H9 (cell line): ENCODE measurements around the gene GALNT13. TPM values are rescaled to one million over a fixed set of nuclear protein-coding genes. Genes with fewer than 3 reads are reported as not detected.

Experiments
- DNase-seq: peaks from one replicate; pipeline ENCODE4 v3.0.0-alpha.2; 2017
- H2AFZ ChIP-seq: one replicate; pipeline ENCODE4 v1.6.1; 2013; ENCODE audit warnings: mild to moderate bottlenecking, low read length, control low read depth, moderate library complexity
- H2AK5ac ChIP-seq: 2 replicates; pipeline ENCODE4 v1.6.1; 2013; ENCODE audit warnings: low read length, control low read depth, mixed read lengths; ENCODE audit not compliant: insufficient read length
- H2BK120ac ChIP-seq: one replicate; pipeline ENCODE4 v1.6.1; 2013; ENCODE audit warnings: low read depth, mild to moderate bottlenecking, low read length, control low read depth, inconsistent platforms; ENCODE audit not compliant: poor library complexity, severe bottlenecking
- H2BK12ac ChIP-seq: 2 replicates; pipeline ENCODE4 v1.6.1; 2013; ENCODE audit warnings: low read length, control low read depth, mixed read lengths, low read depth; ENCODE audit not compliant: insufficient read length
- H2BK15ac ChIP-seq: 2 replicates; pipeline ENCODE4 v1.6.1; 2013; ENCODE audit warnings: low read depth, low read length, control low read depth
- H2BK20ac ChIP-seq: one replicate; pipeline ENCODE4 v1.6.1; 2013; ENCODE audit warnings: low read depth, mild to moderate bottlenecking, low read length, control low read depth, inconsistent platforms; ENCODE audit not compliant: poor library complexity, severe bottlenecking
- H2BK5ac ChIP-seq: 2 replicates; pipeline ENCODE4 v1.6.1; 2013; ENCODE audit warnings: low read length, control low read depth, mixed read lengths; ENCODE audit not compliant: insufficient read length
- H3K14ac ChIP-seq: 2 replicates; pipeline ENCODE4 v1.6.1; 2013; ENCODE audit warnings: low read length, control low read depth; ENCODE audit not compliant: insufficient read depth
- H3K18ac ChIP-seq: 2 replicates; pipeline ENCODE4 v1.6.1; 2013; ENCODE audit warnings: low read depth, mild to moderate bottlenecking, mixed read lengths, low read length, control low read depth; ENCODE audit not compliant: insufficient read length
- H3K23ac ChIP-seq: 2 replicates; pipeline ENCODE4 v1.6.1; 2013; ENCODE audit warnings: low read length, control low read depth, mixed read lengths, low read depth; ENCODE audit not compliant: insufficient read length
- H3K23me2 ChIP-seq: 2 replicates; pipeline ENCODE4 v1.6.1; 2013; ENCODE audit warnings: low read depth, mild to moderate bottlenecking, mixed read lengths, low read length, control low read depth; ENCODE audit not compliant: insufficient read length, poor library complexity, severe bottlenecking
- H3K27ac ChIP-seq: 2 replicates; pipeline ENCODE4 v1.5.1; 2013; ENCODE audit warnings: low read length, control low read depth, mixed read lengths, low read depth; ENCODE audit not compliant: insufficient read length
- H3K27me3 ChIP-seq: 2 replicates; pipeline ENCODE4 v1.6.1; 2013; ENCODE audit warnings: low read length, control low read depth, inconsistent platforms; ENCODE audit not compliant: insufficient read depth
- H3K4ac ChIP-seq: 2 replicates; pipeline ENCODE4 v1.6.1; 2013; ENCODE audit warnings: low read depth, mild to moderate bottlenecking, control low read depth, inconsistent platforms, low read length, moderate library complexity
- H3K4me1 ChIP-seq: 2 replicates; pipeline ENCODE4 v1.6.1; 2013; ENCODE audit warnings: low read length, control low read depth, inconsistent platforms; ENCODE audit not compliant: insufficient read depth
- H3K4me2 ChIP-seq: 2 replicates; pipeline ENCODE4 v1.6.1; 2013; ENCODE audit warnings: low read length, control low read depth, mixed read lengths; ENCODE audit not compliant: insufficient read length, insufficient read depth
- H3K56ac ChIP-seq: 2 replicates; pipeline ENCODE4 v1.6.1; 2013; ENCODE audit warnings: low read depth, mild to moderate bottlenecking, mixed read lengths, low read length, control low read depth; ENCODE audit not compliant: insufficient read length
- H3K79me1 ChIP-seq: 2 replicates; pipeline ENCODE4 v1.6.1; 2013; ENCODE audit warnings: low read depth, mild to moderate bottlenecking, moderate library complexity, low read length, control low read depth, inconsistent platforms; ENCODE audit not compliant: insufficient read depth, poor library complexity, severe bottlenecking
- H3K79me2 ChIP-seq: 2 replicates; pipeline ENCODE4 v1.6.1; 2013; ENCODE audit warnings: low read length, control low read depth, inconsistent platforms; ENCODE audit not compliant: insufficient read depth
- H3K9ac ChIP-seq: 2 replicates; pipeline ENCODE4 v1.6.1; 2013; ENCODE audit warnings: low read length, control low read depth, mixed read lengths; ENCODE audit not compliant: insufficient read length; ENCODE audit errors: extremely low read depth
- H3K9me3 ChIP-seq: one replicate; pipeline ENCODE4 v1.6.1; 2013; ENCODE audit warnings: low read depth, low read length, inconsistent platforms; ENCODE audit not compliant: control insufficient read depth
- H3T11ph ChIP-seq: one replicate; pipeline ENCODE4 v1.6.1; 2013; ENCODE audit warnings: mild to moderate bottlenecking, low read length, control low read depth, inconsistent platforms
- H4K20me1 ChIP-seq: one replicate; pipeline ENCODE4 v1.6.1; 2013; ENCODE audit not compliant: control insufficient read depth, insufficient read length, insufficient read depth
- H4K5ac ChIP-seq: 2 replicates; pipeline ENCODE4 v1.6.1; 2013; ENCODE audit warnings: low read depth, mild to moderate bottlenecking, mixed read lengths, low read length, control low read depth; ENCODE audit not compliant: insufficient read length
- H4K8ac ChIP-seq: replicated peaks from 2 replicates; pipeline ENCODE4 v1.6.1; 2013; ENCODE audit warnings: low read length, control low read depth, mixed read lengths, low read depth; ENCODE audit not compliant: insufficient read length
- H4K91ac ChIP-seq: 2 replicates; pipeline ENCODE4 v1.6.1; 2013; ENCODE audit warnings: low read depth, mild to moderate bottlenecking, moderate library complexity, mixed read lengths, low read length, control low read depth; ENCODE audit not compliant: insufficient read length
- H3K27ac Mint-ChIP-seq, 3 experiments: 2 replicates in 2 of 3; 3 replicates in 1 of 3; pipeline ENCODE4 v1.8.0; 2020 to 2021; ENCODE audit warnings: mixed read lengths in 3 of 3, mild to moderate bottlenecking in 1 of 3, moderate library complexity in 1 of 3
- H3K27me3 Mint-ChIP-seq: 2 replicates; pipeline ENCODE4 v1.8.0; 2021; ENCODE audit warnings: low read depth, mild to moderate bottlenecking, moderate library complexity, mixed read lengths
- H3K36me3 Mint-ChIP-seq, 3 experiments: 2 replicates in 2 of 3; 3 replicates in 1 of 3; pipeline ENCODE4 v1.8.0; 2020 to 2021; ENCODE audit warnings: low read depth in 3 of 3, mixed read lengths in 3 of 3; ENCODE audit not compliant: insufficient read depth in 1 of 3
- H3K4me1 Mint-ChIP-seq, 2 experiments: 2 replicates each; pipeline ENCODE4 v1.8.0; 2020; ENCODE audit warnings: mixed read lengths in 2 of 2
- H3K4me3 Mint-ChIP-seq, 2 experiments: 2 replicates in 1 of 2; 3 replicates in 1 of 2; pipeline ENCODE4 v1.8.0; 2020 to 2021; ENCODE audit warnings: mild to moderate bottlenecking in 2 of 2, mixed read lengths in 2 of 2, moderate library complexity in 1 of 2
- H3K9me3 Mint-ChIP-seq, 2 experiments: 2 replicates in 1 of 2; 3 replicates in 1 of 2; pipeline ENCODE4 v1.8.0; 2020; ENCODE audit warnings: mild to moderate bottlenecking in 2 of 2, mixed read lengths in 2 of 2, moderate library complexity in 1 of 2
- CTCF ChIP-seq: fragments of 200-600 bp; sonication (generic); conservative IDR thresholded peaks from 3 replicates; pipeline ENCODE4 v1.8.0; 2021; ENCODE audit warnings: antibody characterized with exemption, mild to moderate bottlenecking
- WGBS: extraction: QIAGEN DNeasy Blood & Tissue Kit; methylation state at CpG from one replicate; pipeline ENCODE4 v1.1.7; 2013; ENCODE audit warnings: missing lambda C conversion rate, low lambda C conversion rate, mixed read lengths; ENCODE audit not compliant: insufficient read length; ENCODE audit errors: extremely low coverage; 5-methylcytosine and 5-hydroxymethylcytosine counted together
- total RNA-seq: library from RNA; stranded (reverse); gene quantifications from 2 replicates; pipeline ENCODE4 v1.2.1, GENCODE V29; 2021

The GALNT13 gene
- total RNA-seq, 1 experiment from 2014 or later, result 6.6 TPM

GRCh38 chr2:154422251-154422650 is 550.5 kb downstream of the GALNT13 start:
- no peaks in the 10 kb centered on the region for H3K36me3 Mint-ChIP-seq
- H3K9me3 ChIP-seq, result no peaks in the 10 kb centered on the region
- H2AFZ ChIP-seq, result no peak overlapping the region
- no peak overlapping the region for H2BK120ac ChIP-seq
- H3K79me2 ChIP-seq, result no peaks in the 10 kb centered on the region
- no peaks in the 10 kb centered on the region for H3K79me1 ChIP-seq
- H4K20me1 ChIP-seq, result no peaks in the 10 kb centered on the region
- H3K27ac ChIP-seq, result no peak overlapping the region
- H3K9me3 Mint-ChIP-seq, result no peaks in the 10 kb centered on the region
- H3K23me2 ChIP-seq, result no peaks in the 10 kb centered on the region
- H2BK15ac ChIP-seq, result no peak overlapping the region
- no peak overlapping the region for H4K91ac ChIP-seq
- no peak overlapping the region for H3T11ph ChIP-seq
- WGBS, result no CpG with 5 or more reads among the region's 1 CpG
- no peak overlapping the region for H3K4me3 Mint-ChIP-seq
- no peaks in the 10 kb centered on the region for H3K27me3 Mint-ChIP-seq
- no peak overlapping the region for H2BK20ac ChIP-seq
- H2BK12ac ChIP-seq, result no peak overlapping the region
- H3K4me1 Mint-ChIP-seq, result peaks cover 0 to 3% of the 10 kb centered on the region in 2 experiments; a peak in 1 of 4 replicates
- no peak overlapping the region for H3K4me2 ChIP-seq
- H2BK5ac ChIP-seq, result no peak overlapping the region
- no peak overlapping the region for H4K8ac ChIP-seq
- no peak for TF ChIP-seq CTCF
- H3K56ac ChIP-seq, result no peak overlapping the region
- no peak overlapping the region for H3K4ac ChIP-seq
- H2AK5ac ChIP-seq, result no peak overlapping the region
- H3K27me3 ChIP-seq, result no peaks in the 10 kb centered on the region
- H3K27ac Mint-ChIP-seq, result no peak overlapping the region
- no peak overlapping the region for H3K14ac ChIP-seq
- no peak overlapping the region for H3K18ac ChIP-seq
- no peaks in the 10 kb centered on the region for H3K4me1 ChIP-seq
- no peak for DNase-seq
- no peak overlapping the region for H3K23ac ChIP-seq
- H4K5ac ChIP-seq, result no peak overlapping the region
- H3K9ac ChIP-seq, result no peak overlapping the region
